Astrocyte (in vitro differentiated cells and primary cell): ENCODE measurements around the gene CPNE5.

ENCODE experiments used
- EZH2 ChIP-seq: IDR thresholded peaks from 2 replicates; pipeline ENCODE4 v1.6.1; 2012; ENCODE audit warnings: mild to moderate bottlenecking, low read length, inconsistent platforms; ENCODE audit not compliant: insufficient read depth
- TF ChIP-seq, protein P1 (sequence below): IDR thresholded peaks from 2 replicates; pipeline ENCODE4 v1.5.1; 2011; ENCODE audit warnings: low read depth, mild to moderate bottlenecking, inconsistent platforms, low read length, moderate library complexity; ENCODE audit not compliant: insufficient read depth

DNA sequence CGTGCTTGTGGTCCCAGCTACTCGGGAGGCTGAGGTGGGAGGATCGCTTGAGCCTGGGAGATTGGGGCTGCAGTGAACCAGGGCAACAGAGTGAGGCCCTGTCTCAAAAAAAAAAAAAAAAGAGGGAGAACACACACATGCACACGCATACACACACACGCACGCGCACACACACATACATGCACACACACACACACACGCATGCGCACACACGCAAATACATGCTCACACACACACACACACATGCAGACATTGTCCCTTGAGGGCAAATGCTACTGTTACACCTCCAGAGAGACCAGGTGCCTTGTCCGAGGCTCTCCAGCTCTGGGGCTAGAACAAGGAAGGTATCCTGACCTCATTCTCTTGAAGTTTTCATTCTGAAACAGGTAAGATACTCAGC is 77.1 kb downstream of the CPNE5 start:
- TF ChIP-seq, protein P1, sequence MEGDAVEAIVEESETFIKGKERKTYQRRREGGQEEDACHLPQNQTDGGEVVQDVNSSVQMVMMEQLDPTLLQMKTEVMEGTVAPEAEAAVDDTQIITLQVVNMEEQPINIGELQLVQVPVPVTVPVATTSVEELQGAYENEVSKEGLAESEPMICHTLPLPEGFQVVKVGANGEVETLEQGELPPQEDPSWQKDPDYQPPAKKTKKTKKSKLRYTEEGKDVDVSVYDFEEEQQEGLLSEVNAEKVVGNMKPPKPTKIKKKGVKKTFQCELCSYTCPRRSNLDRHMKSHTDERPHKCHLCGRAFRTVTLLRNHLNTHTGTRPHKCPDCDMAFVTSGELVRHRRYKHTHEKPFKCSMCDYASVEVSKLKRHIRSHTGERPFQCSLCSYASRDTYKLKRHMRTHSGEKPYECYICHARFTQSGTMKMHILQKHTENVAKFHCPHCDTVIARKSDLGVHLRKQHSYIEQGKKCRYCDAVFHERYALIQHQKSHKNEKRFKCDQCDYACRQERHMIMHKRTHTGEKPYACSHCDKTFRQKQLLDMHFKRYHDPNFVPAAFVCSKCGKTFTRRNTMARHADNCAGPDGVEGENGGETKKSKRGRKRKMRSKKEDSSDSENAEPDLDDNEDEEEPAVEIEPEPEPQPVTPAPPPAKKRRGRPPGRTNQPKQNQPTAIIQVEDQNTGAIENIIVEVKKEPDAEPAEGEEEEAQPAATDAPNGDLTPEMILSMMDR: no peak
- TF ChIP-seq EZH2: no peak
